Testis (tissue), 3 donors: Measurements from ENCODE around the gene ZMYND11. TPM values are rescaled to one million over a fixed set of nuclear protein-coding genes. Genes with fewer than 3 reads are reported as not detected.

Source experiments
- DNase-seq: peaks from one replicate; pipeline ENCODE4 v3.0.0-alpha.2; 2019
- H3K27ac ChIP-seq, 2 donors: fragments of 200-600 bp; sonication (generic); one replicate each; pipeline ENCODE4 v1.5.1; 2019
- H3K27me3 ChIP-seq: fragments of 200-600 bp; sonication (generic); one replicate; pipeline ENCODE4 v1.5.1; 2019
- H3K36me3 ChIP-seq: fragments of 200-600 bp; sonication (generic); one replicate; pipeline ENCODE4 v1.5.1; 2017; ENCODE audit warnings: low read depth; ENCODE audit errors: missing control alignments
- H3K4me1 ChIP-seq: fragments of 200-600 bp; sonication (generic); one replicate; pipeline ENCODE4 v1.5.1; 2019
- H3K4me3 ChIP-seq, 2 donors: fragments of 200-600 bp; sonication (generic); one replicate each; pipeline ENCODE4 v1.5.1; 2017 to 2019
- H3K9me3 ChIP-seq: fragments of 200-600 bp; sonication (generic); one replicate; pipeline ENCODE4 v1.5.1; 2017
- CTCF ChIP-seq, 3 experiments: fragments of 450-650 bp in 2 of 3; fragments of 200-600 bp in 1 of 3; sonication (generic) in 1 of 3; IDR thresholded peaks; one replicate each; pipeline ENCODE4 v1.5.1; 2016 to 2019; ENCODE audit warnings: antibody characterized with exemption in 3 of 3, mild to moderate bottlenecking in 2 of 3, moderate library complexity in 1 of 3
- POLR2A ChIP-seq: fragments of 450-650 bp; IDR thresholded peaks from one replicate; pipeline ENCODE4 v1.6.1; 2017; ENCODE audit warnings: antibody characterized with exemption, mild to moderate bottlenecking, moderate library complexity
- WGBS, 2 donors: methylation state at CpG; one replicate each; pipeline ENCODE4 v1.1.5; 2018; 5-methylcytosine and 5-hydroxymethylcytosine counted together
- intact Hi-C: fragments of 100-400 bp; cut with DNase I; formaldehyde crosslinking; loops from one replicate; pipeline ENCODE4 v1.15.1; 2023; ENCODE audit warnings: low total_unique reads
- polyA plus RNA-seq: library from polyadenylated mRNA; stranded (reverse); fragments of 350-450 nt; fragmentation: Illumina TruSeq; extraction: RNeasy Lipid Tissue Mini Kit (QIAGEN cat#74804); gene quantifications from one replicate; pipeline ENCODE4 v1.2.3, GENCODE V29; 2014; ENCODE audit warnings: low read depth, low replicate concordance; ENCODE audit not compliant: insufficient read depth
- small RNA-seq, 2 donors: library from RNA; depleted of rRNA; stranded (forward); fragments of <200 nt; gene quantifications; one replicate each; pipeline ENCODE3, GENCODE V24; 2016
- total RNA-seq, 2 donors: library from RNA; depleted of rRNA; stranded (reverse); fragments of >200 nt; gene quantifications; one replicate each; pipeline ENCODE4 v1.2.3, GENCODE V29; 2016

Gene ZMYND11
- total and polyA plus RNA-seq, 3 donors from 2014 or later = 55.8 to 66.2 (median 61.0) TPM

- TF ChIP-seq POLR2A (no peak), CTCF (IDR thresholded peaks at IDR 0.05) (no peak)
- Histone ChIP-seq H3K27ac (no peak overlapping the region), H3K9me3 (no peaks in the 10 kb centered on the region), H3K4me1 (peaks cover 6% of the 10 kb centered on the region), H3K27me3 (no peaks in the 10 kb centered on the region), H3K36me3 (no peaks in the 10 kb centered on the region), H3K4me3 (no peak overlapping the region)
- 94 to 96% methylated on average over 9 of the region's 9 CpGs for WGBS, 2 donors
- DNase-seq = no peak
- intact Hi-C loops = no loop called here
These were observed 166.3 kb downstream of the ZMYND11 start for GRCh38 chr10:301536-301935.

Small RNA genes lying within 50 kb of the gene (small RNA-seq; reads per million reads assigned to genes)
- gene RNA5SP297 (0 reads per million in 2 donors), gene RNA5SP298 (4.2 to 5.4 reads per million in 2 donors)

Other genes starting within 250 kb of the ZMYND11 start
- gene TUBB8, start 86.2 kb upstream of the ZMYND11 start, total RNA-seq = 1 to 10 TPM in 1 of 2 donors, under 1 TPM in 1; 0.63 to 2.0 TPM
- 1.4 TPM for gene TUBB8, start 86.2 kb upstream of the ZMYND11 start, polyA plus RNA-seq